Adrenal gland (tissue), 12 donors: Measurements from ENCODE around the gene LIMS2. TPM values are rescaled to one million over a fixed set of nuclear protein-coding genes. Genes with fewer than 3 reads are reported as not detected.
A peak's percentile ranks its signal among the peaks of the same experiment; 100 is the strongest.

Experiments used
- DNase-seq, 7 donors: peaks; one replicate each; pipeline ENCODE4 v3.0.0-alpha.2; 2019 to 2020
- H3K27ac ChIP-seq, 5 donors: fragments of 200-600 bp; sonication (generic) in 4 of 5; 1 replicate in 3 of 5; 2 replicates in 2 of 5; pipeline versions ENCODE4 v1.5.1 to v1.8.0; 2016 to 2020; ENCODE audit warnings: mild to moderate bottlenecking in 1 of 5
- H3K27me3 ChIP-seq: fragments of 200-600 bp; 2 replicates; pipeline ENCODE4 v1.8.0; 2021
- H3K36me3 ChIP-seq, 2 donors: fragments of 200-600 bp; replicated peaks in 1 of 2; 1 replicate in 1 of 2; 2 replicates in 1 of 2; pipeline versions ENCODE4 v1.5.1 to v1.8.0; 2018 to 2022
- H3K4me1 ChIP-seq, 2 donors: fragments of 200-600 bp; replicated peaks in 1 of 2; 1 replicate in 1 of 2; 2 replicates in 1 of 2; pipeline versions ENCODE4 v1.5.1 to v1.8.0; 2018 to 2021
- H3K4me3 ChIP-seq, 4 donors: fragments of 200-600 bp; sonication (generic) in 3 of 4; one replicate each; pipeline ENCODE4 v1.5.1; 2016 to 2018
- H3K9me3 ChIP-seq, 3 donors: fragments of 200-600 bp; sonication (generic) in 1 of 3; replicated peaks in 1 of 3; 1 replicate in 2 of 3; 2 replicates in 1 of 3; pipeline versions ENCODE4 v1.5.1 to v1.8.0; 2016 to 2021
- POLR2A ChIP-seq, 2 donors: fragments of 450-650 bp; IDR thresholded peaks; one replicate each; pipeline ENCODE4 v1.6.1; 2017; ENCODE audit warnings: antibody characterized with exemption in 2 of 2, mild to moderate bottlenecking in 2 of 2, moderate library complexity in 1 of 2
- WGBS, 4 donors: extraction: QIAGEN DNeasy Blood & Tissue Kit in 2 of 4; methylation state at CpG; one replicate each; pipeline versions ENCODE4 v1.1.5 to v1.1.7; 2013 to 2017; 5-methylcytosine and 5-hydroxymethylcytosine counted together
- intact Hi-C, 2 donors: fragments of 100-400 bp; cut with DNase I; formaldehyde crosslinking; loops; one replicate each; pipeline versions ENCODE4 v1.14.1 to v1.15.0; 2022 to 2023
- polyA plus RNA-seq, 3 donors: library from polyadenylated mRNA; stranded (reverse); fragments of 200-250 nt in 2 of 3; fragments of 350-450 nt in 1 of 3; fragmentation: Illumina TruSeq in 1 of 3; extraction: RNeasy Lipid Tissue Mini Kit (QIAGEN cat#74804) in 1 of 3; gene quantifications; one replicate each; pipeline ENCODE4 v1.2.3, GENCODE V29; 2013 to 2014
- total RNA-seq, 9 donors: library from RNA; depleted of rRNA in 4 of 9; stranded (reverse); fragments of >200 nt in 4 of 9; fragments of 120-200 nt in 1 of 9; fragmentation: NEBNext Ultra II Directional in 1 of 9; extraction: Animal tissue kit (Norgen Biotek cat#: 25700) in 1 of 9; gene quantifications; one replicate each; pipeline versions ENCODE4 v1.1.0 to v1.2.4, GENCODE V29; 2013 to 2023
- TF ChIP-seq, protein P1 (sequence below), 6 experiments: fragments of 450-650 bp in 4 of 6; fragments of 200-600 bp in 2 of 6; sonication (generic) in 1 of 6; IDR thresholded peaks; 1 replicate in 5 of 6; 2 replicates in 1 of 6; pipeline versions ENCODE4 v1.5.1 to v1.8.0; 2016 to 2021; ENCODE audit warnings: antibody characterized with exemption in 6 of 6, mild to moderate bottlenecking in 2 of 6, moderate library complexity in 1 of 6
- donor health status: healthy with polysubstance abuse.
- donor health status: Bipolar disorder and iron deficiency.
- donor health status: DM: yes; HTN: yes; CAD: no.
- donor health status: DM: no; HTN: no; CAD: no.
- donor health status: DM: no; HTN: no; CAD: no.
- donor health status: DM: yes; HTN: yes; CAD: no.

Gene LIMS2
- total and polyA plus RNA-seq, 12 donors = 1.4 to 142 (median 16.1) TPM

DNA sequence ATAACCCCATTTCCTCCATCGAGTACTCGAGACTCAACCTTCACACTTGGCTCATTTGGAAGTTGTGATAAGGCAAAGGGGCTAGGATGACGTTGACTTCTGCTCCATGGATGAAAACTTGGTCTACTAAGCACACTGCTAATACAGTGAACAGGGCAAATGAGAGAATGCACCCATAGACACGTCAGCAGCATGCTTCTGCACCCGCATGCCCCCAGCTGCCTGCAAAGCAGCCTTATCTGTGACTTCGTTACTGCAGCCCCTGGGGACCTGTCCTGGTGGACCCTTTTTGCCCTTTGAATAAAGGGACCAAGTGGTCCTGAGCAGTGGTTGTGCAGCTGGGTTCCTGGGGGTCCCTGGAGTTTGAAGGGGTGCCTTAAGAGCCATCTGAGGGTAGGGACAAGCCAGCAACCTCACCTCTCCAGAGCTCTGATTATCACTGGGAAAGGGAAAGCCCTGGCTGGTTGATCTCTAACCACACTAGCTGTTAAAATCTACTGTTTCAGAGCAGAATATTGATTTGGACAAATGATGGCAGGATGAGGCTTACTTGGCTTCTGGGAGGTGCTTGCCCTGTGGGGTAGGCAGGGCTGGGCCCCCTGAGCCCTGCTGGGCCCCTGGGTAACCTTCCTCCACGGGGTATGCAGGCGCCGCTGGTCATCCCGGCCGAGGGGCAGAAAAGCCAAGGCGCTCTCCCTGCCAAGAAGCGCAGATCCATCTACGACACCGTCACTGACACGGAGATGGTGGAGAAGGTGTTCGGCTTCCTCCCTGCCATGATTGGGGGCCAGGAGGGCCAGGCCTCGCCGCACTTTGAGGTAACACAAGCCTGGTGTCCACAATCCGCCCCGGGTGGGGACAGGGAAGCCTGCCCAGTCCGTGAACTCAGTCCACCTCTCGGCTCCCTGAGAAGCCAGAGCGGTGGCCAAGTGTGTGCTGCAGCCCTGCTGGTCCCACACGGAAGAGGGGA is 67.0 kb downstream of the LIMS2 start:
- DNase-seq = peak in 2 of 7 donors; percentile 11 to 31
- H3K27ac ChIP-seq = no peak overlapping the region
- no peak overlapping the region for H3K4me3 ChIP-seq
- no peaks in the 10 kb centered on the region for H3K36me3 ChIP-seq
- H3K4me1 ChIP-seq = no peaks in the 10 kb centered on the region
- H3K9me3 ChIP-seq = peaks cover 0 to under 1% (median 0%) of the 10 kb centered on the region in 3 donors
- intact Hi-C loops = no loop called here
- H3K27me3 ChIP-seq = no peaks in the 10 kb centered on the region
- TF ChIP-seq, protein P1, sequence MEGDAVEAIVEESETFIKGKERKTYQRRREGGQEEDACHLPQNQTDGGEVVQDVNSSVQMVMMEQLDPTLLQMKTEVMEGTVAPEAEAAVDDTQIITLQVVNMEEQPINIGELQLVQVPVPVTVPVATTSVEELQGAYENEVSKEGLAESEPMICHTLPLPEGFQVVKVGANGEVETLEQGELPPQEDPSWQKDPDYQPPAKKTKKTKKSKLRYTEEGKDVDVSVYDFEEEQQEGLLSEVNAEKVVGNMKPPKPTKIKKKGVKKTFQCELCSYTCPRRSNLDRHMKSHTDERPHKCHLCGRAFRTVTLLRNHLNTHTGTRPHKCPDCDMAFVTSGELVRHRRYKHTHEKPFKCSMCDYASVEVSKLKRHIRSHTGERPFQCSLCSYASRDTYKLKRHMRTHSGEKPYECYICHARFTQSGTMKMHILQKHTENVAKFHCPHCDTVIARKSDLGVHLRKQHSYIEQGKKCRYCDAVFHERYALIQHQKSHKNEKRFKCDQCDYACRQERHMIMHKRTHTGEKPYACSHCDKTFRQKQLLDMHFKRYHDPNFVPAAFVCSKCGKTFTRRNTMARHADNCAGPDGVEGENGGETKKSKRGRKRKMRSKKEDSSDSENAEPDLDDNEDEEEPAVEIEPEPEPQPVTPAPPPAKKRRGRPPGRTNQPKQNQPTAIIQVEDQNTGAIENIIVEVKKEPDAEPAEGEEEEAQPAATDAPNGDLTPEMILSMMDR (IDR thresholded peaks at IDR 0.05) = no peak
- TF ChIP-seq POLR2A (IDR thresholded peaks at IDR 0.05) = no peak
- WGBS, 4 donors = 77 to 88% (median 84%) methylated on average over 15 to 25 of the region's 25 CpGs

DNA sequence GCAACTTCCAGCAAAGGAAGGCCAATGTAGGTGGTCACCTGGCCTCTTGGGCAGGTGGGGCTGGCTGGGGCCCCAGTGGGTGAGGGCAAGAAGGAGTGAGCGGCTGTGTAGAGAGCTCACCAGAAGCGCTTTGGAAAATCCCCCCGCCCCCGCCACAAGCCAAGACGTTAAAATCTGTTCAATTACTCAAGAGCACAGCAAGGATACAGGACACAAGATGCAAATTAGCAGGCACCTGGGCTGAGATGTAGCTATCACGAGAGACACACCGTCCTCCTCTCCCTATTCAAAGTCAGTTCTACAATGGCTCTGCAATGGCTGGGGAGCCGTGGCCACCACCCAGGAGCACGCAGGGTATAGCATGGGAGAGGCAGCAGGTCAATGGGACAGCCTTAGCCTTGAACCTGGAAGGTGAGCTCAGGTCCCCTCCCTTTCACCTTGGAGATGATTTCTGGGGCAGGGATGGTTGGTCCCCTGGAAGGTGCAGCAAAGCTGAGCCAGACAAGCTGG is 67.9 kb downstream of the LIMS2 start:
- WGBS, 4 donors = 86 to 93% (median 90%) methylated on average over 7 to 9 of the region's 9 CpGs
- Histone ChIP-seq H3K9me3 (no peaks in the 10 kb centered on the region), H3K4me3 (no peak overlapping the region), H3K27ac (no peak overlapping the region), H3K4me1 (no peaks in the 10 kb centered on the region), H3K36me3 (no peaks in the 10 kb centered on the region), H3K27me3 (no peaks in the 10 kb centered on the region)
- TF ChIP-seq POLR2A (IDR thresholded peaks at IDR 0.05) = no peak
- TF ChIP-seq, protein P1 (IDR thresholded peaks at IDR 0.05) = no peak
- intact Hi-C loops = no loop called here
- peak in 2 of 7 donors; percentile 6 to 21 for DNase-seq

DNA sequence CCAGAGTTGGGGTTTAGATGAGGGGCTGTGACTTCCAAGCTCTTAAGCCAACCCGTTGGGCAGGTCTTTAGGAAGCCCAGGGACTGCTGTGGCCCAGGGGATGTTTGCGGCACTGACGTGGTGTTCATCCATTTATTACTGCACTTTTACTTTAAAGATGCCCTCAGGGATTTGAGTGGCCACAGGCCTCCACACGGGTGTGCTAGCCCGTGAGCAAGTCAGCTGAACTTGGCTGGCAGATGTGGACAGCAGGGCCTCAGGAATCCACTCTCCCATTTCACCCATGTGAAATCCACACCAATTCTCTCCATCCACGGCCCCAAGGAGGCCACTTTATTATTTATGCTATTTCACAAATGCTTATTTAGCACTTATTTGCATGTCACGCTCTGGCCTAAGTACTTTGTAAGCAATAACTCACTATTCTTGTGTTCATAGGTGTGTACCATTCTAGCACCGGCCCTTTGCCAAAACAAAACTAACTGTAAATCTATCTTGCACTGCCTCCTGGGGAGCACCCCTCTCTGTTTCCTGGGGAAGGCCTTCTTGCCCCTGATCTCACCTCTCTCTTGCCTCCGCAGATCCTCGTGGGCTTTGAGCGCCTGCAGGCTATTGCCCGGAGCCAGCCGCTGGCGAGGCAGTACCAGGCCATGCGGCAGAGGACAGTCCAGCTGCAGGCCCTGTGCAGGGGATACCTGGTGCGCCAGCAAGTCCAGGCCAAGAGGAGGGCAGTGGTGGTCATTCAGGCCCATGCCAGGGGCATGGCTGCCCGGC is 68.5 kb downstream of the LIMS2 start:
- no peaks in the 10 kb centered on the region for H3K4me1 ChIP-seq
- H3K27ac ChIP-seq = no peak overlapping the region
- H3K4me3 ChIP-seq = no peak overlapping the region
- TF ChIP-seq POLR2A (IDR thresholded peaks at IDR 0.05) = no peak
- TF ChIP-seq, protein P1 (IDR thresholded peaks at IDR 0.05) = no peak
- no peaks in the 10 kb centered on the region for H3K36me3 ChIP-seq
- peak in 2 of 7 donors; percentile 5 to 21 for DNase-seq
- no peaks in the 10 kb centered on the region for H3K9me3 ChIP-seq
- WGBS, 4 donors = 86 to 95% (median 91%) methylated on average over 11 to 17 of the region's 17 CpGs
- intact Hi-C loops = no loop called here
- no peaks in the 10 kb centered on the region for H3K27me3 ChIP-seq

DNA sequence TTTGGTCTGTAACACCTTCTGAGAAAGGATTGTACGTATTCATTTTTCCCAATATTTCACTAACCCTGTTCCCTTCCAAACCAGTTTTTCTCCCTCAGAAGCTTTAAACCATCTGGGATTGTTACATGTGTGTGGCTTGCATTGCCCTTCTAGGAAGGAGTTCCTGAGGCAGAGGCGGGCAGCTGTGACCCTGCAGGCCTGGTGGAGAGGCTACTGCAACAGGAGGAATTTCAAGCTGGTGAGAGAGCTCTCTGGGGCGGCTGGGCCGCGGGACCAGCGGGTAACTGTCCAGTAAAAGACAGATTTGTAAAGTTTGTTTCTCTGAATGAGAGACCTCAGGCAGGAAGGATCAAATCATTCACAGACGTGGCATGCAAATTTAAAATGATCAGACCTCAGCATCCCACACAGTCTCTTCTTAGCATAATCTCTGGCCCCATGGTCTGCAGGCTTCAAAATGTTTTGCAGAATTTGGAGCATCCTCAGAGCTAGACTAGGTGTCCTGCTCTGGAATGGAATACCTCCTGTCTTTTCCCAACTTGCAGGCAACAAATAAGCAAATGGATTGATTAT is 69.6 kb downstream of the LIMS2 start:
- no peak overlapping the region for H3K4me3 ChIP-seq
- no peaks in the 10 kb centered on the region for H3K4me1 ChIP-seq
- intact Hi-C loops = no loop called here
- H3K9me3 ChIP-seq = no peaks in the 10 kb centered on the region
- H3K27me3 ChIP-seq = no peaks in the 10 kb centered on the region
- H3K27ac ChIP-seq = no peak overlapping the region
- 79 to 87% (median 86%) methylated on average over 7 of the region's 7 CpGs for whole genome bisulfite sequencing, 4 donors
- TF ChIP-seq, protein P1 (IDR thresholded peaks at IDR 0.05) = no peak
- TF ChIP-seq POLR2A (IDR thresholded peaks at IDR 0.05) = no peak
- peak in 1 of 7 donors; percentile 5 for DNase-seq
- H3K36me3 ChIP-seq = no peaks in the 10 kb centered on the region
